ENCODE measurements around the gene EPB41. TPM values are rescaled to one million over a fixed set of nuclear protein-coding genes. Genes with fewer than 3 reads are reported as not detected.
"Not testable (repeated sequence)": the region's sequence is repeated elsewhere in the genome, so short reads cannot be mapped to it uniquely, and the experiment has no call there.

Gene EPB41
- total and polyA plus RNA-seq, 12 donors = 4.1 to 36.8 (median 23.0) TPM

DNA sequence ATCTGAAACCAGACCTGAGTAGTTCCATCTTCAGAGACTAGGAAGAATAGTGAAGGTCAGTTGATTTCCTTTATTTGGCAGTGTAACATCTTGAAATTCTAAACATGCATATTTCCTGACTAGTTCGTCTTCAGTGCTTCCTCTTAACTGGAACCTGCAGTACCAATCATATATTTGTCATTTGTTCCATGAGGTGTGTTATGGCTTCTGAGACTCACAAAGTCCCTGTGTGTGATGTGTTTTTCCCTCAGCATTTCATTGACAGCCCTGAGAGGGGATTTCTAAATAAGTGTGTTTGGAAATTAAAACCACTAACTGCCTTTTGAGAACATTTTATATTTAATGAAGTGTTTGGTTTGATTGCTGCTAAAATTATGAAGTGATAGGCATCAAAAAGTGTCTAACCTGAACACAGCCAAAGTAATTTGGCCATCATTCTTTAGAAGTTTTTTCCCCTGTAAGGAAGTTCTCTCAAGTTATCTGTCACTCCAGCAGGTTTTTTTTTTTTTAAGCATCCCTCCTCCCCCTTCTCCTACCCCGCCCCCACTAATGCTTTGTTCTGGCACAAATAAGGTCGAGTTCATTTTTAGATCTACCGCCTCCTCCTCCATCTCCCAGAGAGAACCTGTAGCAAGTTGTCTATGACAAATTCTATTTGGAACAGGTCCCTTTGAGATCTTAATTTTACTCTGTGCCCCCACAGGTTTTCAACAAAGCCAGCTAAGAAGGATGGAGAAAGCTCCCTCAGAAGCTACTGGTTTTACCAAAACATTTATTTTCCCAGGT, 148.0 kb downstream of the EPB41 start:
- Histone ChIP-seq H3K4me3 (no peak overlapping the region), H3K27ac (no peak overlapping the region), H3K27me3 (no peaks in the 10 kb centered on the region), H3K4me1 (peaks cover 0 to 4% (median 0%) of the 10 kb centered on the region in 9 donors), H3K9me3 (no peaks in the 10 kb centered on the region), H3K36me3 (peaks cover 0 to 43% (median 4%) of the 10 kb centered on the region in 9 donors)
- TF ChIP-seq CTCF (IDR thresholded peaks at IDR 0.05) = no peak
- DNase-seq (no peak), ATAC-seq (no peak)
- 51% methylated on average over 4 of the region's 4 CpGs for WGBS, 2 donors
- intact Hi-C loops (cut with DNase I) = no loop called here

GRCh38 chr1:29064064-29064463, 149.7 kb downstream of the EPB41 start:
- Histone ChIP-seq H3K27me3 (no peaks in the 10 kb centered on the region), H3K4me3 (no peak overlapping the region), H3K9me3 (no peaks in the 10 kb centered on the region), H3K27ac (no peak overlapping the region), H3K4me1 (peaks cover 0 to 4% (median 0%) of the 10 kb centered on the region in 9 donors), H3K36me3 (peaks cover 0 to 50% (median 0%) of the 10 kb centered on the region in 9 donors)
- no peak for TF ChIP-seq CTCF (IDR thresholded peaks at IDR 0.05)
- DNase-seq = no peak
- intact Hi-C loops (cut with DNase I) = no loop called here
- WGBS, 2 donors = 91 to 97% methylated on average over 1 of the region's 1 CpG
- ATAC-seq = no peak

DNA sequence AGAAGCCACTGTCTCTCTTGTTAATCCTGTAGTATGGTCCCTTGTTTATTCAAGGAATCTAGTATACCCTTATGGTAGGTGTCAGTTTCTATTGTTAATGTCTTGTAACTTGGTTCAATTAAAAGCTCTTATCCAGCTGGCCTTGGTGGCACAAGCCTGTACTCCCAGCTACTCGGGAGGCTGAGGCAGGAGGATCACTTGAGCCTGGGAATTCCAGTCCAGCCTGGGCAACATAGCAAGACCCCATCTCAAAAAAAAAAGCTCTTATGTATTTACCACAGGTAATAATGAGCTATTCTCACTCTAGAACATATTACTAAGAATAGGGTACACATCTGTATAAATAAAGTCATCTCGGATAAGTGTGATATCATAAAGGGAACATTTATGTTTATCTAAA, 162.8 kb downstream of the EPB41 start:
- H3K27me3 ChIP-seq = no peaks in the 10 kb centered on the region
- 89 to 94% methylated on average over 2 of the region's 2 CpGs for WGBS, 2 donors
- H3K4me3 ChIP-seq = no peak overlapping the region
- ATAC-seq (no peak), DNase-seq (no peak)
- H3K4me1 ChIP-seq = no peaks in the 10 kb centered on the region
- no peak for TF ChIP-seq CTCF (IDR thresholded peaks at IDR 0.05)
- peaks cover 0 to 21% (median 0%) of the 10 kb centered on the region in 9 donors for H3K36me3 ChIP-seq
- H3K27ac ChIP-seq = no peak overlapping the region
- no peaks in the 10 kb centered on the region for H3K9me3 ChIP-seq
- intact Hi-C loops (cut with DNase I) = no loop called here

DNA sequence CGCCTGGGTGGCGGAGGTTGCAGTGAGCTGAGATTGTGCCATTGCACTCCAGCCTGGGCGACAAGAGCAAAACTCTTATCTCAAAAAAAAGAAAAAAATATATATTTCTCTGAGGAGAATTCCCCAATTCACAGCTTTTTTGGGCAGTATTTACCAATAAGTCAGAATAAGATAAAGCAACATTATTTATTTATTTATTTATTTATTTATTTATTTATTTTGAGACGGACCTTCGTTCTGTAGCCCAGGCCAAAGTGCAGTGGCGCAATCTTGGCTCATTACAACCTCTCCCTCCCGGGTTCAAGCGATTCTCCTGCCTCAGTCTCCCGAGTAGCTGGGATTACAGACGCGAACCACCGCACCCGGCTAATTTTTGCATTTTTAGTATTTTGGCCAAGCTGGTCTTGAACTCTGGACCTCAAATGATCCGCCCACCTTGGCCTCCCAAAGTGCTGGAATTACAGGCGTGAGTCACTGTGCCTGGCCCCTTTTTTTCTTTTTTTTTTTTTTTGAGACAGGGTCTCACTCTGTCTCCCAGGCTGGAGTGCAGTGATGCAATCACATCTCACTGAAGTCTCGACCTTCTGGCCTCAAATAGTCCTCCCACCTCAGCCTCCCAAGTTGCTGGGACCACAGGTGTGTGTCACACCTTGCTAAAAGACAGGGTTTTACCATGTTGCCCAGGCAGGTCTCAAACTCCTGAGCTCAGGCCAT, 165.7 kb downstream of the EPB41 start:
- ATAC-seq; DNase-seq; H3K27me3 ChIP-seq; intact Hi-C loops (cut with DNase I); H3K36me3 ChIP-seq; H3K27ac ChIP-seq; H3K4me3 ChIP-seq; H3K4me1 ChIP-seq; H3K9me3 ChIP-seq: not testable (repeated sequence)
- 91 to 93% methylated on average over 16 of the region's 16 CpGs for WGBS, 2 donors

DNA sequence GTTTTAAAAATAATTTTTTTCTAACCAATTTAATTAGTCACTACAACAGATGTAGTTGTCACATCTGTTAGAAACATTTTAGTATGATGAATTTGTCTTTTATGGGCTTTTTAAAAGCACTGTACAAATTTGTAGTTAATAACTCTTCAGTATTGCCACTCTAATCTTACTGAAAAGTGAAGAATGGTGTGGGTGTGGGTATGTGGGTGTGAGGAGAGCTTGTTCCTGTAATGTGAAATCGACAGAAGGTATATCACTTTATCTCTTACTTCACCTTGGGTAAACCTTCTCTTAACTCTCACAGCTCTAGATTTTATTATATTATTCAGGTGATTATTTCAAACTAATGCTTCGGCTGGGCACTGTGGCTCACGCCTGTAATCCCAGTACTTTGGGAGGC, 166.8 kb downstream of the EPB41 start:
- 88 to 91% methylated on average over 3 of the region's 3 CpGs for WGBS, 2 donors
- intact Hi-C loops (cut with DNase I) = no loop called here
- Histone ChIP-seq H3K4me3 (no peak overlapping the region), H3K36me3 (peaks cover 0 to 9% (median 0%) of the 10 kb centered on the region in 9 donors), H3K9me3 (no peaks in the 10 kb centered on the region), H3K27ac (no peak overlapping the region), H3K4me1 (no peaks in the 10 kb centered on the region), H3K27me3 (no peaks in the 10 kb centered on the region)
- ATAC-seq = no peak
- TF ChIP-seq CTCF (IDR thresholded peaks at IDR 0.05) = no peak
- DNase-seq = no peak
